SK-N-SH treated with all-trans-retinoic acid at 6 μM for 48 hours (cell line): ENCODE measurements around the gene CCNE1.

Experiments
- ATAC-seq: fragments of 200-7000 bp; cut with Tn5 transposase; 3 replicates; pipeline ENCODE4 v1.9.1; 2020; ENCODE audit warnings: mild to moderate bottlenecking, moderate library complexity
- ARNTL ChIP-seq: fragments of 450-650 bp; formaldehyde crosslinking; IDR thresholded peaks from 2 replicates; pipeline ENCODE4 v1.5.0; 2020; ENCODE audit warnings: low read depth, mild to moderate bottlenecking, moderate library complexity, borderline replicate concordance
- BACH2 ChIP-seq: fragments of 250-450 bp; sonication (Bioruptor Pico); IDR thresholded peaks from 2 replicates; pipeline ENCODE4 v1.9.0; 2021; ENCODE audit warnings: mild to moderate bottlenecking, borderline replicate concordance
- CSRNP3 ChIP-seq: fragments of 250-450 bp; sonication (Bioruptor Pico); IDR thresholded peaks from 2 replicates; pipeline ENCODE4 v1.5.1; 2021; ENCODE audit warnings: mild to moderate bottlenecking, moderate library complexity
- GLIS3 ChIP-seq: fragments of 250-450 bp; sonication (Bioruptor Pico); IDR thresholded peaks from 2 replicates; pipeline ENCODE4 v1.5.0; 2020; ENCODE audit warnings: mild to moderate bottlenecking, moderate library complexity
- OSR1 ChIP-seq: fragments of 250-450 bp; sonication (Bioruptor Pico); IDR thresholded peaks from 2 replicates; pipeline ENCODE4 v1.8.0; 2022; ENCODE audit warnings: moderate library complexity, mild to moderate bottlenecking, inconsistent platforms
- PPARA ChIP-seq: fragments of 250-450 bp; sonication (Bioruptor Pico); IDR thresholded peaks from 2 replicates; pipeline ENCODE4 v1.5.0; 2020; ENCODE audit warnings: mild to moderate bottlenecking, borderline replicate concordance
- RARB ChIP-seq: fragments of 250-450 bp; sonication (Bioruptor Pico); IDR thresholded peaks from 2 replicates; pipeline ENCODE4 v1.8.0; 2021; ENCODE audit warnings: mild to moderate bottlenecking, moderate library complexity
- SNAI2 ChIP-seq: fragments of 250-450 bp; sonication (Bioruptor Pico); IDR thresholded peaks from 2 replicates; pipeline ENCODE4 v1.5.0; 2020; ENCODE audit warnings: mild to moderate bottlenecking, moderate library complexity
- TCF4 ChIP-seq: fragments of 250-450 bp; sonication (Bioruptor Pico); IDR thresholded peaks from 2 replicates; pipeline ENCODE4 v1.8.0; 2021; ENCODE audit warnings: mild to moderate bottlenecking, moderate library complexity, borderline replicate concordance
- TOX ChIP-seq: fragments of 250-450 bp; sonication (Bioruptor Pico); IDR thresholded peaks from 2 replicates; pipeline ENCODE4 v1.8.0; 2021; ENCODE audit warnings: mild to moderate bottlenecking, moderate library complexity, borderline replicate concordance
- ZC3H10 ChIP-seq: fragments of 250-450 bp; sonication (Bioruptor Pico); IDR thresholded peaks from 2 replicates; pipeline ENCODE4 v1.5.1; 2021; ENCODE audit warnings: mild to moderate bottlenecking, moderate library complexity
- ZFP3 ChIP-seq: fragments of 250-450 bp; sonication (Bioruptor Pico); IDR thresholded peaks from 2 replicates; pipeline ENCODE4 v1.5.0; 2020; ENCODE audit warnings: mild to moderate bottlenecking, moderate library complexity
- ZFP30 ChIP-seq: fragments of 450-650 bp; formaldehyde crosslinking; IDR thresholded peaks from 2 replicates; pipeline ENCODE4 v1.5.0; 2022; ENCODE audit warnings: mild to moderate bottlenecking, moderate library complexity
- ZNF565 ChIP-seq: fragments of 450-650 bp; formaldehyde crosslinking; conservative IDR thresholded peaks from 2 replicates; pipeline ENCODE4 v1.5.0; 2020; ENCODE audit warnings: low read depth, mild to moderate bottlenecking, moderate library complexity
- ZNF70 ChIP-seq: fragments of 450-650 bp; formaldehyde crosslinking; IDR thresholded peaks from 2 replicates; pipeline ENCODE4 v1.5.0; 2020; ENCODE audit warnings: mild to moderate bottlenecking, moderate library complexity
- ZNF8 ChIP-seq: fragments of 450-650 bp; formaldehyde crosslinking; IDR thresholded peaks from 2 replicates; pipeline ENCODE4 v1.5.0; 2020; ENCODE audit warnings: mild to moderate bottlenecking, moderate library complexity
- TF ChIP-seq, protein P1 (sequence below): fragments of 250-450 bp; sonication (Bioruptor Pico); IDR thresholded peaks from 2 replicates; pipeline ENCODE4 v1.5.1; 2020; ENCODE audit warnings: low read depth, mild to moderate bottlenecking, moderate library complexity
- TF ChIP-seq, protein P2 (sequence below): fragments of 250-450 bp; sonication (Bioruptor Pico); IDR thresholded peaks from 2 replicates; pipeline ENCODE4 v1.8.0; 2020; ENCODE audit warnings: mild to moderate bottlenecking, moderate library complexity, borderline replicate concordance
- TF ChIP-seq, protein P3 (sequence below): fragments of 250-450 bp; sonication (Bioruptor Pico); IDR thresholded peaks from 2 replicates; pipeline ENCODE4 v1.5.0; 2020; ENCODE audit warnings: mild to moderate bottlenecking, moderate library complexity
- TF ChIP-seq, protein P4 (sequence below): fragments of 250-450 bp; sonication (Bioruptor Pico); IDR thresholded peaks from 2 replicates; pipeline ENCODE4 v1.8.0; 2021; ENCODE audit warnings: low read depth, mild to moderate bottlenecking, moderate library complexity, borderline replicate concordance

CCNE1 gene

DNA sequence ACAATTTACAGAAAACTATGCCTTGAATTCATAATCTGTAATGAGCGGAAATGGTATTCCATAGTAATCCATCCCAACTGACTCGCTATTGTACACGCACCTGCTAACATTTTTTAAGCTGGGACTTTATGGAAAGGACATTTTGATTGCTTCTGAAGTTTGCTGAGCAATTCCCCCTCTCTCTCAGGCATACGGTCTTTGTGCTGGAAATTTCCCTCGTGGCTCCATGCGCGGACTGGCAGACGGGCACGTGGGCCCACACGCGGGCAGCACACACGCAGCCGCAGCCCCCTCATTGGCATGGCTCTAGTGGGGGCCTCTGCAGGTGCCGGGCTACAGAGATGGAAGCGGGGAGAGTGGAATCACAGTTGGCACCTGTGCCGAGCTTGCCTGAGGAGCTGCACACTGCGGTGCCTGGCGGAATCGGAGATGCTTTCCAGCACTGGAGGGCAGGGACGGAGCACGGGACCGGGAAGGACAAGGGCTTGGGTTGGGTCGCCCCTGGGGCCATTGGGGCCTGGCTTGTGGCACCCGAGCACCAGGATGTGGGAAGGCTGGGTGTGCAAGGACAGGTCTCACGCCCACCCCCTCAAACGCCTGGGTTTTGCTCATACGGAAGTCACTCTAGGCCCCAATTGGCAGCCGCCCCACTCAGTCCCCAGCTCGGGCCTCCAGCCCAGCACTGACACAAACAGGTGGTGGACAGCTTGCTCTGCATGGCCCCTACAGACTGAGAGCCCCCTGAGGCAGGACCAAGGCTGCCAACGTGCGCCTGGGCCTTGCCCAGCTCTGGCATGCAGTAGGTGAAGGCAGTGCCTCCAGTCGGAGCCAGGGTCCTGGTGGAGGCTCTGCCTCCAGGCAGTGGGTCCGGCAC lies 30.2 kb upstream of the CCNE1 start:
- TF ChIP-seq SNAI2: no peak
- TF ChIP-seq GLIS3 (CRISPR knock-in tag): no peak
- no peak for TF ChIP-seq OSR1 (CRISPR knock-in tag)
- no peak for TF ChIP-seq BACH2 (CRISPR knock-in tag)
- no peak for TF ChIP-seq ZFP3 (CRISPR knock-in tag)
- no peak for TF ChIP-seq CSRNP3
- TF ChIP-seq ZNF8 (CRISPR knock-in tag): no peak
- TF ChIP-seq TOX (CRISPR knock-in tag): no peak
- TF ChIP-seq, all 23 proteins: peak for 0
- no peak for ATAC-seq

- no peak for ATAC-seq
- TF ChIP-seq BACH2 (CRISPR knock-in tag) (no peak), TOX (CRISPR knock-in tag) (no peak)
These were observed 29.6 kb upstream of the CCNE1 start for GRCh38 chr19:29782260-29782580.

- no peak for TF ChIP-seq ZC3H10 (CRISPR knock-in tag)
- TF ChIP-seq TCF4 (CRISPR knock-in tag): no peak
- no peak for TF ChIP-seq PPARA
- TF ChIP-seq CSRNP3: no peak
- TF ChIP-seq GLIS3 (CRISPR knock-in tag): no peak
- TF ChIP-seq ARNTL (CRISPR knock-in tag): no peak
- no peak for TF ChIP-seq ZNF8 (CRISPR knock-in tag)
- TF ChIP-seq, protein P1, sequence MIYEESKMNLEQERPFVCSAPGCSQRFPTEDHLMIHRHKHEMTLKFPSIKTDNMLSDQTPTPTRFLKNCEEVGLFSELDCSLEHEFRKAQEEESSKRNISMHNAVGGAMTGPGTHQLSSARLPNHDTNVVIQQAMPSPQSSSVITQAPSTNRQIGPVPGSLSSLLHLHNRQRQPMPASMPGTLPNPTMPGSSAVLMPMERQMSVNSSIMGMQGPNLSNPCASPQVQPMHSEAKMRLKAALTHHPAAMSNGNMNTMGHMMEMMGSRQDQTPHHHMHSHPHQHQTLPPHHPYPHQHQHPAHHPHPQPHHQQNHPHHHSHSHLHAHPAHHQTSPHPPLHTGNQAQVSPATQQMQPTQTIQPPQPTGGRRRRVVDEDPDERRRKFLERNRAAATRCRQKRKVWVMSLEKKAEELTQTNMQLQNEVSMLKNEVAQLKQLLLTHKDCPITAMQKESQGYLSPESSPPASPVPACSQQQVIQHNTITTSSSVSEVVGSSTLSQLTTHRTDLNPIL: no peak
- no peak for TF ChIP-seq SNAI2
- TF ChIP-seq, protein P2, sequence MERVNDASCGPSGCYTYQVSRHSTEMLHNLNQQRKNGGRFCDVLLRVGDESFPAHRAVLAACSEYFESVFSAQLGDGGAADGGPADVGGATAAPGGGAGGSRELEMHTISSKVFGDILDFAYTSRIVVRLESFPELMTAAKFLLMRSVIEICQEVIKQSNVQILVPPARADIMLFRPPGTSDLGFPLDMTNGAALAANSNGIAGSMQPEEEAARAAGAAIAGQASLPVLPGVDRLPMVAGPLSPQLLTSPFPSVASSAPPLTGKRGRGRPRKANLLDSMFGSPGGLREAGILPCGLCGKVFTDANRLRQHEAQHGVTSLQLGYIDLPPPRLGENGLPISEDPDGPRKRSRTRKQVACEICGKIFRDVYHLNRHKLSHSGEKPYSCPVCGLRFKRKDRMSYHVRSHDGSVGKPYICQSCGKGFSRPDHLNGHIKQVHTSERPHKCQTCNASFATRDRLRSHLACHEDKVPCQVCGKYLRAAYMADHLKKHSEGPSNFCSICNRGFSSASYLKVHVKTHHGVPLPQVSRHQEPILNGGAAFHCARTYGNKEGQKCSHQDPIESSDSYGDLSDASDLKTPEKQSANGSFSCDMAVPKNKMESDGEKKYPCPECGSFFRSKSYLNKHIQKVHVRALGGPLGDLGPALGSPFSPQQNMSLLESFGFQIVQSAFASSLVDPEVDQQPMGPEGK (CRISPR knock-in tag): no peak
- no peak for TF ChIP-seq ZFP30
- TF ChIP-seq, all 23 proteins: peak for 0
- no peak for ATAC-seq
These were observed 28.1 kb upstream of the CCNE1 start for GRCh38 chr19:29783627-29784190.

DNA sequence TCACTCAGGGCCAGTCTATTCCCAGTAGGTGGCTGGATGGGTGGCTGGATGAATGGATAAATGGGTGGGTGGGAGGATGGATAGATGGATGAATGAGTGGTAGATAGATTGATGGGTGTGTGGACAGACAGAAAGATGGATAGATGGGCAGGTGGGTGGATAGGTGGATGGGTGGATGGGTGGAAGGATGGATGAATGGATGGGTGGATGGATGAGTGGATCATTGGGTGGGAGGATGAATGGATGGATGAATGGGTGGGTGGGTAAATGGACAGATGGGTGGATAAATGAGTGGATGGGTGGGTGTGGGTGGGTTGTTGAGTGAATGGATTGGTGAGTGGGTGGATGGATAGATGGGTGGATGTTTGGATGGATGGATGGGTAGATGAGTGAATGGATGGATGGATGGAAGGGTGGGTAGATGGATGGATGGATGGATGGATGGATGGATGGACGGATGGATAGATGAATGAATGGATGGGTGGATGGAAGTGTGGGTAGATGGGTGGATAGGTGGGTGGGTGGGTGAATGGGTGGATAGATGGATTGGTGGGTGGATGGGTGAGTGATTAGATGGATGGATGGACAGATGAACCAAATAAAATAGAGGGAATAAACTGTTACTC lies 27.1 kb upstream of the CCNE1 start:
- no peak for ATAC-seq
- TF ChIP-seq ARNTL (CRISPR knock-in tag) (no peak), RARB (CRISPR knock-in tag) (no peak), ZNF565 (CRISPR knock-in tag) (no peak), GLIS3 (CRISPR knock-in tag) (no peak), ZNF8 (CRISPR knock-in tag) (no peak), TOX (CRISPR knock-in tag) (no peak), ZNF70 (CRISPR knock-in tag) (no peak), TCF4 (CRISPR knock-in tag) (no peak)
- TF ChIP-seq, protein P3, sequence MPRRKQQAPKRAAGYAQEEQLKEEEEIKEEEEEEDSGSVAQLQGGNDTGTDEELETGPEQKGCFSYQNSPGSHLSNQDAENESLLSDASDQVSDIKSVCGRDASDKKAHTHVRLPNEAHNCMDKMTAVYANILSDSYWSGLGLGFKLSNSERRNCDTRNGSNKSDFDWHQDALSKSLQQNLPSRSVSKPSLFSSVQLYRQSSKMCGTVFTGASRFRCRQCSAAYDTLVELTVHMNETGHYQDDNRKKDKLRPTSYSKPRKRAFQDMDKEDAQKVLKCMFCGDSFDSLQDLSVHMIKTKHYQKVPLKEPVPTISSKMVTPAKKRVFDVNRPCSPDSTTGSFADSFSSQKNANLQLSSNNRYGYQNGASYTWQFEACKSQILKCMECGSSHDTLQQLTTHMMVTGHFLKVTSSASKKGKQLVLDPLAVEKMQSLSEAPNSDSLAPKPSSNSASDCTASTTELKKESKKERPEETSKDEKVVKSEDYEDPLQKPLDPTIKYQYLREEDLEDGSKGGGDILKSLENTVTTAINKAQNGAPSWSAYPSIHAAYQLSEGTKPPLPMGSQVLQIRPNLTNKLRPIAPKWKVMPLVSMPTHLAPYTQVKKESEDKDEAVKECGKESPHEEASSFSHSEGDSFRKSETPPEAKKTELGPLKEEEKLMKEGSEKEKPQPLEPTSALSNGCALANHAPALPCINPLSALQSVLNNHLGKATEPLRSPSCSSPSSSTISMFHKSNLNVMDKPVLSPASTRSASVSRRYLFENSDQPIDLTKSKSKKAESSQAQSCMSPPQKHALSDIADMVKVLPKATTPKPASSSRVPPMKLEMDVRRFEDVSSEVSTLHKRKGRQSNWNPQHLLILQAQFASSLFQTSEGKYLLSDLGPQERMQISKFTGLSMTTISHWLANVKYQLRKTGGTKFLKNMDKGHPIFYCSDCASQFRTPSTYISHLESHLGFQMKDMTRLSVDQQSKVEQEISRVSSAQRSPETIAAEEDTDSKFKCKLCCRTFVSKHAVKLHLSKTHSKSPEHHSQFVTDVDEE: no peak
- TF ChIP-seq, protein P4, sequence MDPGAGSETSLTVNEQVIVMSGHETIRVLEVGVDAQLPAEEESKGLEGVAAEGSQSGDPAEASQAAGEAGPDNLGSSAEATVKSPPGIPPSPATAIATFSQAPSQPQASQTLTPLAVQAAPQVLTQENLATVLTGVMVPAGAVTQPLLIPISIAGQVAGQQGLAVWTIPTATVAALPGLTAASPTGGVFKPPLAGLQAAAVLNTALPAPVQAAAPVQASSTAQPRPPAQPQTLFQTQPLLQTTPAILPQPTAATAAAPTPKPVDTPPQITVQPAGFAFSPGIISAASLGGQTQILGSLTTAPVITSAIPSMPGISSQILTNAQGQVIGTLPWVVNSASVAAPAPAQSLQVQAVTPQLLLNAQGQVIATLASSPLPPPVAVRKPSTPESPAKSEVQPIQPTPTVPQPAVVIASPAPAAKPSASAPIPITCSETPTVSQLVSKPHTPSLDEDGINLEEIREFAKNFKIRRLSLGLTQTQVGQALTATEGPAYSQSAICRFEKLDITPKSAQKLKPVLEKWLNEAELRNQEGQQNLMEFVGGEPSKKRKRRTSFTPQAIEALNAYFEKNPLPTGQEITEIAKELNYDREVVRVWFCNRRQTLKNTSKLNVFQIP (CRISPR knock-in tag): no peak
- TF ChIP-seq, protein P2 (CRISPR knock-in tag): no peak
